Stimulated activated CD4-positive, alpha-beta T cell treated with anti-CD3 and anti-CD28 coated beads, TNF-alpha, amount 100 ng/mL, for 1 hour (primary cell): ENCODE results near the gene UVSSA.
"Not testable (repeated sequence)": the region's sequence is repeated elsewhere in the genome, so short reads cannot be mapped to it uniquely, and the experiment has no call there.

Source experiments
- DNase-seq, 3 donors: peaks; one replicate each; pipeline ENCODE4 v3.0.0-alpha.2; 2020; ENCODE audit warnings: low read depth in 3 of 3, low spot score in 1 of 3

UVSSA gene

GRCh38 chr4:1416051-1416947 lies 69.3 kb downstream of the UVSSA start:
- no peak for DNase-seq

- no peak for DNase-seq
Observed at GRCh38 chr4:1416948-1417260, 69.9 kb downstream of the UVSSA start.

DNA sequence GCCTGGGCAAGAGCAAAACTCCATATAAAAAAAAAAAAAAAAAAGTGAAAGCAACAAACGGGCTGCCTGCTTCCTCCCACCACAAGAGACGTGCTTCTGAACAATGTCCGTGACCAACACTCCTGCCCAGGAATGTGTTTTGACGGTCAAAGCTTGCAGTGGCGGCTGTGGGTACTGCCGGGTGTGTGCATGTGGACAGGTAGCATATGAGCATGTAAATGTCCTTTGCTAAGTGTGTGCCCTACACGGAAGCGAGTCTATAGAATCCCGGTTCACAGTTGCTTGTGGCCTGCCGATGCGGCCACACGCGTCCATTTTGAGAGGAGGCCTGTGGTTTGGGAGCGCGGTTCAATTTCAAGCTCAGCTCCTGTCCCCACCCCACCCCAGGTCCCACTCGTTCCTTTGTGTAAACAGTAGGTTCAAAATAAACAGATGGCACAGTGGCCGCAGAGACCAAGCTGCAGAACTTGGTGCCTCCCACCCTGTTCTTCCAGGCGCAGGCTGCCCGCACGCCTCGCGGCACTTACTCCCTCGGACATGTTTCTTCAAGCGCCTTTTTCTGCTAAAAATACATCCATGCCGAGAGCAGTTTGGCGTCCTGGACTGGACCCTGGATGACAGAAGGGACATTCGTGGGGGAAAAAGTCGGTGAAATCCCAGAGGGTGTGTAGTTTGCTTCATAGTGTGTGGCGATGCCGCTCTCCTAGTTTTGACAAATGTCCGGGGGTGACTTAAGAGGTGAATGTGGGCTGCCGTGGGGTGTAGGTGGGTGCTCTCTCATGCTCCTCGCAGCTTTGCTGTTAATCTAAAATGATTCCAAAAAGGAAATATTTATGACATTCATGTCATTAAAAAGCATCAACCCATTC lies 70.7 kb downstream of the UVSSA start:
- no peak for DNase-seq

DNA sequence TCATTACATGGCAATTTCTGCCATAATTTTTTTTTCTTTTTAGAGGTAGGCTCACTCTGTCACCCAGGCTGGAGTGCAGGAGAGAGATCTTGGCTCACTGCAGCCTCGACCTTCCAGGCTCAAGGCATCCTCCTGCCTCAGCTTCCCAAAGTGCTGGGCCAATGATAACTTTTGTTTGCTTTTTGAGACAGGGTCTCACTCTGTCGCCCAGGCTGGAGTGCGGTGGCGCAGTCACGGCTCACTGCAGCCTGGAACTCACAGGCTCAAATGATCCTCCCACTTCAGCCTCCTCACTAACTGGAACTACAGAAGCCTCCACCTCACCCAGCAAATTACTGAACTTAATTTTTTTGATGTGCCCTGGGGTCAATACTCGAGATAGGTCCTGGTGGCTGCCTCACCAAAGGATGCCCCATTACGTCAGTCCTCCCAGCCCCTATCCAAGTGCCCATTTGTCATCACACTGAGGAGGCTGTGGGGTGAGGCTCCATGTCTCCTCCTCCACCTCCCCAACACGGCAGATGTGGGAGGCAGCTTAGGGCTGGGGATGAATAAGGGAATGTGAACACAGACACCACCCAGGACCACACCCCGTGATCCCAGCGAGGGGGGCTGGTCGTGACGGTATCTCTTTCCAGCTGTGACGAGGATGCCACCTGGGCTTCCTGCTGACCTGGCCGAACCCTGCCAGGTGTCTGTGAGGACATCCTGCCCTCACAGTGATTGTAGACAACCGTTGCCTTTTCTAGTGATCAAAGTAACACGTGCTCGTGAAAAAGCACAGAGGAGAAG lies 71.7 kb downstream of the UVSSA start:
- DNase-seq = no peak

DNA sequence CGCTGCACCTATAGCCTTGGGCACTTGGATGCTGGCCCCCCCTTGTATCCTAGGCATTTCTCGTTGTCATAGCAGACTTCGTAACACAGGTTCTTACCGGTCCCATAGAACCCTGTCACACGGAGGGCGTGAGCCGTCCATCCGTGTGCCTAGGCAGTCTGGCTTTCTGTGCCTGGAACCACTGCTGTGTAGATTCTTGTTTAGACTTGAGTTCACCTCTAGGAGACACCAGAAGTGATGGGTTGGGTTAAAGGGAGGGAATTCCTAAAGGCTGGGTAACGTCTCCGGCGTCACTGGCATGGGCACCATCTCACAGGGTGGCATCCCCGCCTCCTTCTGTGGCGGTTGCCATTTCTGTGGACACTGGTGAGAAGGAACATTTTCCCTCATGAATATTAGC lies 72.7 kb downstream of the UVSSA start:
- no peak for DNase-seq

GRCh38 chr4:1421657-1422056 lies 74.6 kb downstream of the UVSSA start:
- no peak for DNase-seq

- no peak for DNase-seq
Observed at GRCh38 chr4:1427010-1427409, 80.0 kb downstream of the UVSSA start.

GRCh38 chr4:1443688-1444172 lies 96.7 kb downstream of the UVSSA start:
- not testable (repeated sequence) for DNase-seq
